Activated CD8-positive, alpha-beta memory T cell treated with anti-CD3 and anti-CD28 coated beads for 24 hours (primary cell): ENCODE results near the gene CNTNAP2.
"Not testable (repeated sequence)": the region's sequence is repeated elsewhere in the genome, so short reads cannot be mapped to it uniquely, and the experiment has no call there.

Experiments used
- DNase-seq: peaks from one replicate; pipeline ENCODE4 v3.0.0-alpha.2; 2020

Gene CNTNAP2

DNA sequence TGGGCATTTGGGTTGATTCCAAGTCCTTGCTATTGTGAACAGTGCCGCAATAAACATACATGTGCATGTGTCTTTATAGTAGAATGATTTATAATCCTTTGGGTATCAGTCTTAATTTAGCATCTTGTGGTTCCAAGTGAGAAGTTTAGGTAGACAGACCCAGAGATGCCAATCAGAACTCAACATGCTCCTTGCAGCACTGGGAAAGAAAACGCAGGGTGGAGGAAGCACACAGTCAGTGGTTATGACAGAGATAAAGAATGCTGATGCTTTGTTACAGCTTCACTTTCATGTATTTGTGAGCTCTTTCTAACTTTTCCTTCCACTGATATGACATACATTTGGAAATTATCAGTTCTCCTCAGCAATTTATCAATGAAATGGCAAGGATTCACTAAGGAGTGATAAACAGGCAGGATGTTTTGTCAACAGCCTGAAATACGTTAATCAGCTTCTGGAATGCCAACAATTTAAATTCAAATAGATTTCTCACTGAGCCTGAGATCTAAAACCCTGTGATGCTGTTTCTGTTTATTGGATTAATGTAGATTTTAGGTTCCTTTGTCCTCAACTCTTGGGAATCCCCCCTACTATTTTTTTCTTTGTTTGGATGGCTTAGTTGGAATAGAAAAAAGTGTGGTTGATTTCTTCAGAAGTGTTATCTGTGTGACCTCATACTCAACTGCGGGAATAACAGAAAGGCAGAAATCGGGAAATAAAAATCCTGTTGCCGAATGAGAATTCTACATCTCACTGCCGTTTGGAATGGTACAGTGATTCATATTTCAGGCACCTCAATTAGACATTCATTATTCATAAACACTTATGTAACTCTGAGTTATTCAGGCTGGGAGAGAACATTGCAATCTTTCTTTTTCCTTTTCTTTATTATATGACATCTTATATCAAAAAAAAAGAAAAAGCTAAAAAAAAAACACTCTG, 675.0 kb downstream of the CNTNAP2 start:
- DNase-seq, result no peak

DNA sequence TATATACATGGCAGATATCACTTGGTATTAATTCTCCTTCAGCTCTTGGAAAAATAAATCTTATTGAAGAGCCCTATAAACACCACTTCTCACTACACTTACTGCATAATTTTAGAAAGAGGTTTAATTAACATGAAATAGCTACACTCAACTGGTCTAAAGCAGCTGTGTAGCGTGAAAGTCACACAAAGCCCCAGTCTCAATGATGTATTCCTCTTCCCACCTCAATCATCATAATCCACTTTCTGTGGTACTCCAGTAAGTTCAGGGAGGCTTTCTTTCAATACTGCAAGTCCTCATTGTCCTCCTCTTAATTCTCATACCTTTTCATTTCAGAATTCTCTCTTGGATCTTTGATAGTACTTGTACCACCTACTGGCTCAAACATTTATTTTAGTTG, 688.0 kb downstream of the CNTNAP2 start:
- DNase-seq, result no peak

DNA sequence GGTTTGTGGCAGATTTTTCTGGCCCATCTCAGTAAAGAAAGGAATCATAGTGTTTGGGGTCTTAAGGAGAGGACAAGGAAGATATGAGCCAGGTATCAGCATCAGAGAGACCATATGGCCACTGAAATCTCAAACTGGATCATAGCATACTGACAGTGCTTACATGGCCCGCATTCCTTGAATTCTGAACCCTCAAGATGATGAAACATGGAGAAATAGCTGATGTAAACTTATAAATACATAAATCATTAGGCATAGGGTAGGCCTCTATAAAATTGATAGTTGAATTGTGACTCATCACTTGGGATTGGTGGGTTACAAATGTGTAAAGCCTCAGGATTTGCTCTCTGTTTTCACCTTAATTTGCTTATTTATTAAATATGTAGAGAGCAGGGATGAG, 688.5 kb downstream of the CNTNAP2 start:
- DNase-seq, result no peak

DNA sequence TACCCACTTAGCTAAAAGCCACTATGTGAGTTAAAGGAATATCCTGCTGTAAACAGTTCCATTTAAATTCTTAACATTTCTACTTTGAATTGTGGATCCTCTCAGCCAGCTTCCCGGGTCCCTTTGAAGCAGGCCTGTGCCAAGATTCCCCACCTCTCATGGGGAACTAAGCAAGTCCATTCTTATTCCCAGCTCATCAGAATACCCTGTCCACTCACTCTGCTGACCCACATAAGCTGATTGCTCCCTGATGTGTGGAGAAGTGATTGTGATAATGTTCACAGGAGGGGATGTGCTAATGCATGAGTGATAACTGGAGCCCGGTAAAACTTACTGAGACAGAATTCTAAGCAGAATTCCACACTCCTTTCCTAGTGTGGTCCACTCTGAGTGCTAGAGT, 709.7 kb downstream of the CNTNAP2 start:
- DNase-seq, result no peak

GRCh38 chr7:146830686-146831085, 714.1 kb downstream of the CNTNAP2 start:
- DNase-seq, result no peak

DNA sequence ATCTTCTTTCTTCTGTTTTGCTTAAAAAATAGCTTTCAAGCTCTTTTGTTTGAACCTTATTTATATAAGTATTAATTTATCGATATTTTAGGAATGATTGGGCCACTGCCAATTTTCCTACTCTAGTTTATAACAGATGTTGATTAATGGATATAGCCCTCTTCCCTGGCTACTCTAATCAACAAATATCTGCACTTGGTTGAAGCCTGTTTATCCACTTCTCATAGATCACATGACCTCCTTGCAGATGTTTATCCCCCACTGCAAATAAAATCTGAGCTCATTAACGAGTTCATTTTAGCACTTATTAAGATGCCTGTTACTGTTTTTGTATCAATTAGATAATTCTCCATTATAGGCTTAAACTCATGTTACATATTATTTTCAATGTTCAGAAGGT, 715.3 kb downstream of the CNTNAP2 start:
- DNase-seq, result no peak

GRCh38 chr7:146844405-146844804, 727.8 kb downstream of the CNTNAP2 start:
- no peak for DNase-seq

DNA sequence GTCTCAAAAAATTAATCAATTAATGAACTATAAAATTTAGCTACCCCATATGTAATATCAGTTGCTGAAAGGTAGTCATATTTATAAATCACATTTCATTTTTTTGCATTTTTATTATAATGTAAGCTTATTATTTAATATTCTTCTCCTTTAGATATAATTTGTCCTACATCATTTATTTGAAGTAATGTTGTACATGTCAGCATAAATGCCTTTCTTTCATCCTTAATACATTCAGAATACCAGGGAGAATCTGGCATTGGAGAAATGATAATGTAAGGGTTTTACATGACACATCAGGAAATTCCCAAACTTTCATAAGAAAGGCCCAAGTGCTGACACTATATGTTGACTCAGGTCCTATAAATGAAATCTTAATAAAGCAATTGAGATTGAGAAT, 742.1 kb downstream of the CNTNAP2 start:
- DNase-seq, result no peak

DNA sequence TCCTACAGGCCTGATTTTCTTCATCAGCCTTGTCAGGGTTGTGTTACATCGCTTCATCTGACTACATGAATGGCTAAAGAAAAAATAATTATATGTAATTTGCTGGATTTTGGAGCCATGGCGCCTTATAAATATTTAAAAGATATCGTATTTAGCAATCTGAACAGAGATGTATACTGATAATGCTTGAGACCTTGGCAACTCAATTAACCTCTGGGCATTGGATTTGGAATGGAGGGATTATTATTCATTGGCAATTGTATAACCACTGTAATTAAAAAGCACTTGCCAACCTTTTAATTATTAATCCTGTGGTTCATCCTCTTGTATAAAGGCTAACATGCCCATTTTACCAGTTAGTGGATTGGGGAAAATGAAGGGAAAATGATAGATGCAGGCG, 745.1 kb downstream of the CNTNAP2 start:
- DNase-seq, result no peak

- DNase-seq, result no peak
Observed at GRCh38 chr7:146862415-146862814, 745.8 kb downstream of the CNTNAP2 start.

GRCh38 chr7:146864644-146865043, 748.0 kb downstream of the CNTNAP2 start:
- no peak for DNase-seq

DNA sequence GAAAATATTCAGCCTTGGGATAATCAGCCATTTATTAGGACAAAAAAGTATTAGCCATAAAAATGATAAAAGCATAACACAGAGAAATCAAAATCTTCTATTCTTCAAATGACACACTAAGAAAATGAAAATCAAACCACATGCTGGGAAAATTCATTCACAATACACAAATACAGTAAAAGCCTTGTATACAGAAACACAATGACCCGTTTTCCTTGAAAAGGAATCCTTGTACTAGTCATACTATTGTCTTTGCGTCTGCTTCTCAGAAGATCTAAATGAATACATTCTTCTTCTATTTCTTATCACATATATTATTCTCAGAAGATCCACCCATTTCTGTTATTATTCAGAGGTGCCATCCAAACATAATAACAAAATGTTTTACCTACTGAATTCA, 749.1 kb downstream of the CNTNAP2 start:
- no peak for DNase-seq

DNA sequence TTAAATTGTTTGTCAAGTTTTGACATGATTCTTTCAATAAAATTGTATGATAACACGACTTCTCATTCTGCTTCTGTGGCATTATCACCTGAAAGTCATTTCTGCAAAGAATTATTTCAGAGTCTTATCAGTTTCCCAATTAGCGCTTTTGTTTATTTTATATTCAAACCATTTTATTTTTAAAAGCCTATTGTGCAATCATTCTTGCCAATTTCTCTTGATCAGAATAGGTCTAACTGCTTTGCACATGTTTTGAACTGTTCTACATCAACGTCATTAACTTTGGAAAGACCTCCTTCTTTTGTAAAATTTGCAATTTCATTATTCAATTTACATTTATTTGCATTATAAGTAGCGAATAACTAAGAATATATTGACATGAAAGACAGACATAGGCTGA, 758.1 kb downstream of the CNTNAP2 start:
- no peak for DNase-seq

DNA sequence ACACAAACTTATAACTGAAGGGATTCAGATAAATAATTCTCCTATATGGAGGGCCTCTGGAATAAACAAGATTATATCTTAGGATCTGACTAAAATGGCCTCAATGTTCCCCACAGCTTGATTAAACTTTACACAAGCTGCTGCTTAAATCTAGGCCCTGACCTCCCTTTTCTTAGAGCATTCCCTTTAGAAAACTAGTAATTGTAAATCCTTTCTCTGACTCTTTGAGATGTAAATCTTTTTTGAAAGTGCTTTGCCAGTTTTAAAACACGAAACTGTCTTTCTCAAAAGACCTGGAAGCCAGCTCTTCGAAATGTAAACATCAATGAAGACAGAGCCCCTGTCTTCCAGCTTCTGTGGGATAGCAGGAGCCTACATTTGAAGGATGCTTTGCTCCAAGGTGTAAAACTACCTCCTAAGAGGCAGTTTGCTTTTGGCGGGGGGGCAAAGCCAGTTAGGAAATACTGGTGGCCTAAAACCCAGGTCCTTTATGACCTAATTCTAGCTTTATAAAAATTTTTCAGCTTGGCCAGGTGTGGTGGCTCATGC, 758.7 kb downstream of the CNTNAP2 start:
- no peak for DNase-seq

- no peak for DNase-seq
Observed at GRCh38 chr7:146875981-146876380, 759.4 kb downstream of the CNTNAP2 start.

- no peak for DNase-seq
Observed at GRCh38 chr7:146876411-146876810, 759.8 kb downstream of the CNTNAP2 start.

- DNase-seq, result no peak
Observed at GRCh38 chr7:146878901-146879300, 762.3 kb downstream of the CNTNAP2 start.

DNA sequence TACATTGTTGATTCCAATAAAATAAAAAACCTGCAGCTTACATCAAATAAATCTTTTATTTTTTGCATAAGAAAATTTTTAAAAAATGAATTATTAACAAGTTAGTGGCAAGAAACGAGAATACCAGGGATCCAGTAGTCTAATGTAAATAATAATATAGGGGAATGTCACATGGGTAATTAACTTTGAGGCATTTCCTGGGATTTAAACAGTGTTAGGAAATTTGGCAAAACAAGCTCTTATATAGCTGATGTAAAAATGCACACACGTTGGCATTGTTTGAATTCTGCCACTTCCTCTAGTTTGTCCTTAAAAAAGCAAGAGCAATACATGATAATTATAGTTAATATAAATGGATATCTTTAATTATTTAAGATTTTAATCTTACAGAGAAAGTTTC, 768.6 kb downstream of the CNTNAP2 start:
- DNase-seq, result no peak

GRCh38 chr7:146889806-146890555, 773.4 kb downstream of the CNTNAP2 start:
- DNase-seq, result no peak

DNA sequence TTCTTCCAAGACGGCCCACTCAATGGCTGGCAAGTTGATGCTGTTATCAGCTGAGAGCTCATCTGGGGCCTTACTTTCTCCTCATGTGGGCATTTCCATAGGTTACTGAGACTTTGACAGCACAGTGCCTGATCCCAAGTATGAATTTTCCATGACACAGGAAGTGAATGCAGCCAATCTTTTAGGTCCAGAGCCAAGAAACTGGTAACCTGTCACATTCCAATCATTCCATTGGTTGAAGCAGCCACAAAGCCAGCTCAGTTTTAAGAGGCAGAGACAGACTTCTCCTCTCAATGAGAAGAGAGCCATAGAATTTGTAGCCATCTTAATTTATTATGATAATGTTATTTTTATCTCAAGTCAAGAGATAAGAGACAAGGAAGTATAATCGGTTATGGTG, 775.5 kb downstream of the CNTNAP2 start:
- DNase-seq, result no peak

- no peak for DNase-seq
Observed at GRCh38 chr7:146894927-146895326, 778.3 kb downstream of the CNTNAP2 start.

DNA sequence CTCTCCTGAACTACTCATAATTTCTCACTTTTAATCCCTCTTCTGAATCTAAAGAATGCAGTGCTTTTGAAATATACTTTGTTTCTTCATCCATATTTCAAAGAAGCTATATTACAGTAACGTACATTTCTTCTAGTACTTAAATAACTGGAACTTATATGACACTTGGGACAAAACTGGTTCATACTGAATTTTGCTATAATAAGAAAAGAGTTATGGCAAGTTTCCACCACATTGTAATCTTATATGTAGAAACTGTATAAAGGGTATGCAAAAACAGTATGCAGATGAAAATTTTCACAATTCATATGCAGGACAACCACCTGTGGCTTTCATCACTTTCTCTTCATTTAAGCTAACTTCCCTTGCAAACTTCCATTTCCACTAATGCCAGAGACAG, 785.7 kb downstream of the CNTNAP2 start:
- DNase-seq, result no peak

DNA sequence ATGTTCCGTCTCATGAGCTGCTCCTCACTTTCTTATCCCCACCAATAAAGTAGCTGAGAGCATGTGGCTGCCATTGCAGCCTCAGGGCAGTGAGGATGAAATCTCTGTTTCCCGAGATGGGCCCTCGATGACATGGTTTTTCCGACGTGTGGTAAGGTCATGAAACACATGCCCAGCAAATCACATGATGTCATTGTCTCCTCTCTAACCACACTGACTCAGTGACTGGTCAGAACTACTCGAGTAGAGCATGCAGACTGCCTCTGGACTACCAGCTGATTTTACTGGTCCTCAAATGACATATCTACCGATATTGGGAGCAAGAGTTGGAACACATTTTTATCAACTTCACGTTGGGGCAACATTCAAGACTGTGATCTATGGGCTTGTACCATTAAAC, 786.1 kb downstream of the CNTNAP2 start:
- DNase-seq, result no peak

DNA sequence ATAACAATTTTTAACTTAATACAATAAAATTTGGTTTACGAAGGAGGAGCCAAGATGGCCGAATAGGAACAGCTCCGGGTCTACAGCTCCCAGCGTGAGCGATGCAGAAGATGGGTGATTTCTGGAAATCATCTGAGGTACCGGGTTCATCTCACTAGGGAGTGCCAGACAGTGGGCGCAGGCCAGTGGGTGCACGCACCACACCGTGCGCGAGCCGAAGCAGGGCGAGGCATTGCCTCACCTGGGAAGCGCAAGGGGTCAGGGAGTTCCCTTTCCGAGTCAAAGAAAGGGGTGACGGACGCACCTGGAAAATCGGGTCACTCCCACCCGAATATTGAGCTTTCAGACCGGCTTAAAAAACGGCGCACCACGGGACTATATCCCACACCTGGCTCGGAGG, 789.1 kb downstream of the CNTNAP2 start:
- not testable (repeated sequence) for DNase-seq
